MM.1S (cell line): ENCODE results near the gene TMEM179.

Experiments
- EZH2 ChIP-seq: fragments of 300-600 bp; sonication (generic); optimal IDR thresholded peaks from 2 replicates; pipeline ENCODE3; 2017; ENCODE audit warnings: low read depth, mild to moderate bottlenecking, antibody characterized with exemption, low read length, mixed read lengths
- TF ChIP-seq, protein P1 (sequence below): fragments of 300-600 bp; sonication (generic); IDR thresholded peaks from 2 replicates; pipeline ENCODE4 v1.5.1; 2016; ENCODE audit warnings: antibody characterized with exemption, low read length, mixed read lengths

DNA sequence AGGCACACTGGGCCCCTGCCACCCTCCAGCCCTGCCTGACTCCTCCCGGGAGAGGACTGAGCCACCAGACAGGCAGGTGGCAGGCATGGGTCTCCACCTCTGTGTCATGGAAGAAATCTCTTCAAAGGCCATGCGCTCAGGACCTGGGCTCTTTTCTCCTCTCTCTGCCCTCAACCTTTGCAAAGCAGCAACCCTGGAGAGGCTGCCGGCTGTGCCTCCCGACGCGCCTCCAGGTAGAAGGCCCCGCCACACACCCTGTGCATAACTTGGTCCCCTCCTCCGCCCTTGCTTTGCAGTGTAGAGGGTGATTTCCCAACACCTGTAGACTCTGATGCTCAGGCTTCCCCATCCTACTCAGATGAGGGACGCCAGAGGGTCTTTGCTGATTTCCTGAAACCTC, 28.2 kb upstream of the TMEM179 start:
- TF ChIP-seq, protein P1, sequence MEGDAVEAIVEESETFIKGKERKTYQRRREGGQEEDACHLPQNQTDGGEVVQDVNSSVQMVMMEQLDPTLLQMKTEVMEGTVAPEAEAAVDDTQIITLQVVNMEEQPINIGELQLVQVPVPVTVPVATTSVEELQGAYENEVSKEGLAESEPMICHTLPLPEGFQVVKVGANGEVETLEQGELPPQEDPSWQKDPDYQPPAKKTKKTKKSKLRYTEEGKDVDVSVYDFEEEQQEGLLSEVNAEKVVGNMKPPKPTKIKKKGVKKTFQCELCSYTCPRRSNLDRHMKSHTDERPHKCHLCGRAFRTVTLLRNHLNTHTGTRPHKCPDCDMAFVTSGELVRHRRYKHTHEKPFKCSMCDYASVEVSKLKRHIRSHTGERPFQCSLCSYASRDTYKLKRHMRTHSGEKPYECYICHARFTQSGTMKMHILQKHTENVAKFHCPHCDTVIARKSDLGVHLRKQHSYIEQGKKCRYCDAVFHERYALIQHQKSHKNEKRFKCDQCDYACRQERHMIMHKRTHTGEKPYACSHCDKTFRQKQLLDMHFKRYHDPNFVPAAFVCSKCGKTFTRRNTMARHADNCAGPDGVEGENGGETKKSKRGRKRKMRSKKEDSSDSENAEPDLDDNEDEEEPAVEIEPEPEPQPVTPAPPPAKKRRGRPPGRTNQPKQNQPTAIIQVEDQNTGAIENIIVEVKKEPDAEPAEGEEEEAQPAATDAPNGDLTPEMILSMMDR = no peak
- no peak for TF ChIP-seq EZH2
